ENCODE data around the gene CDK11A. TPM values are rescaled to one million over a fixed set of nuclear protein-coding genes. Genes with fewer than 3 reads are reported as not detected.

The CDK11A gene
- total and polyA plus RNA-seq, 2 of the 8 experiments (the other 6 are each of a cell fraction or from before 2014, with no cell fraction given) = 15.0 to 45.6 TPM

DNA sequence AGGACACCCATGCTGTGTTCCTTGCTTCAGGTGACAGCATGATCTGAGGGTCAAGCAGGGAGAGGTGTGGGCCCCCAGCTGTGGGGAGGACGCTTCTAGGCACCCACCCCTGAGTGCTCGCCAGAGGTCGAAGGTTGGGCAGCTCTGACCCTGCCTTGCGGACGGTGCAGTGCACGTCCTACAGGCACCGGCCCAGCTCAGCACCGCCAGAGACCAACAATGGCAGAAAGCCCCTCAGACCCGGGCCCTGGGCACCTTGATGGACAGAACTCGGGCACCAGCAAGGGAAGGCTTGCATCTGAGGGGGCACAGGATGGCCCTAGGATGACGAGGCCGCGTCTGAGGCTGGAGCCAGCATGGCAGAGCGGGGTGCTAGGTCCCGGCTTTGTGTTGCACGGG is 29.4 kb upstream of the CDK11A start (continued):
- TF ChIP-seq, protein P1, sequence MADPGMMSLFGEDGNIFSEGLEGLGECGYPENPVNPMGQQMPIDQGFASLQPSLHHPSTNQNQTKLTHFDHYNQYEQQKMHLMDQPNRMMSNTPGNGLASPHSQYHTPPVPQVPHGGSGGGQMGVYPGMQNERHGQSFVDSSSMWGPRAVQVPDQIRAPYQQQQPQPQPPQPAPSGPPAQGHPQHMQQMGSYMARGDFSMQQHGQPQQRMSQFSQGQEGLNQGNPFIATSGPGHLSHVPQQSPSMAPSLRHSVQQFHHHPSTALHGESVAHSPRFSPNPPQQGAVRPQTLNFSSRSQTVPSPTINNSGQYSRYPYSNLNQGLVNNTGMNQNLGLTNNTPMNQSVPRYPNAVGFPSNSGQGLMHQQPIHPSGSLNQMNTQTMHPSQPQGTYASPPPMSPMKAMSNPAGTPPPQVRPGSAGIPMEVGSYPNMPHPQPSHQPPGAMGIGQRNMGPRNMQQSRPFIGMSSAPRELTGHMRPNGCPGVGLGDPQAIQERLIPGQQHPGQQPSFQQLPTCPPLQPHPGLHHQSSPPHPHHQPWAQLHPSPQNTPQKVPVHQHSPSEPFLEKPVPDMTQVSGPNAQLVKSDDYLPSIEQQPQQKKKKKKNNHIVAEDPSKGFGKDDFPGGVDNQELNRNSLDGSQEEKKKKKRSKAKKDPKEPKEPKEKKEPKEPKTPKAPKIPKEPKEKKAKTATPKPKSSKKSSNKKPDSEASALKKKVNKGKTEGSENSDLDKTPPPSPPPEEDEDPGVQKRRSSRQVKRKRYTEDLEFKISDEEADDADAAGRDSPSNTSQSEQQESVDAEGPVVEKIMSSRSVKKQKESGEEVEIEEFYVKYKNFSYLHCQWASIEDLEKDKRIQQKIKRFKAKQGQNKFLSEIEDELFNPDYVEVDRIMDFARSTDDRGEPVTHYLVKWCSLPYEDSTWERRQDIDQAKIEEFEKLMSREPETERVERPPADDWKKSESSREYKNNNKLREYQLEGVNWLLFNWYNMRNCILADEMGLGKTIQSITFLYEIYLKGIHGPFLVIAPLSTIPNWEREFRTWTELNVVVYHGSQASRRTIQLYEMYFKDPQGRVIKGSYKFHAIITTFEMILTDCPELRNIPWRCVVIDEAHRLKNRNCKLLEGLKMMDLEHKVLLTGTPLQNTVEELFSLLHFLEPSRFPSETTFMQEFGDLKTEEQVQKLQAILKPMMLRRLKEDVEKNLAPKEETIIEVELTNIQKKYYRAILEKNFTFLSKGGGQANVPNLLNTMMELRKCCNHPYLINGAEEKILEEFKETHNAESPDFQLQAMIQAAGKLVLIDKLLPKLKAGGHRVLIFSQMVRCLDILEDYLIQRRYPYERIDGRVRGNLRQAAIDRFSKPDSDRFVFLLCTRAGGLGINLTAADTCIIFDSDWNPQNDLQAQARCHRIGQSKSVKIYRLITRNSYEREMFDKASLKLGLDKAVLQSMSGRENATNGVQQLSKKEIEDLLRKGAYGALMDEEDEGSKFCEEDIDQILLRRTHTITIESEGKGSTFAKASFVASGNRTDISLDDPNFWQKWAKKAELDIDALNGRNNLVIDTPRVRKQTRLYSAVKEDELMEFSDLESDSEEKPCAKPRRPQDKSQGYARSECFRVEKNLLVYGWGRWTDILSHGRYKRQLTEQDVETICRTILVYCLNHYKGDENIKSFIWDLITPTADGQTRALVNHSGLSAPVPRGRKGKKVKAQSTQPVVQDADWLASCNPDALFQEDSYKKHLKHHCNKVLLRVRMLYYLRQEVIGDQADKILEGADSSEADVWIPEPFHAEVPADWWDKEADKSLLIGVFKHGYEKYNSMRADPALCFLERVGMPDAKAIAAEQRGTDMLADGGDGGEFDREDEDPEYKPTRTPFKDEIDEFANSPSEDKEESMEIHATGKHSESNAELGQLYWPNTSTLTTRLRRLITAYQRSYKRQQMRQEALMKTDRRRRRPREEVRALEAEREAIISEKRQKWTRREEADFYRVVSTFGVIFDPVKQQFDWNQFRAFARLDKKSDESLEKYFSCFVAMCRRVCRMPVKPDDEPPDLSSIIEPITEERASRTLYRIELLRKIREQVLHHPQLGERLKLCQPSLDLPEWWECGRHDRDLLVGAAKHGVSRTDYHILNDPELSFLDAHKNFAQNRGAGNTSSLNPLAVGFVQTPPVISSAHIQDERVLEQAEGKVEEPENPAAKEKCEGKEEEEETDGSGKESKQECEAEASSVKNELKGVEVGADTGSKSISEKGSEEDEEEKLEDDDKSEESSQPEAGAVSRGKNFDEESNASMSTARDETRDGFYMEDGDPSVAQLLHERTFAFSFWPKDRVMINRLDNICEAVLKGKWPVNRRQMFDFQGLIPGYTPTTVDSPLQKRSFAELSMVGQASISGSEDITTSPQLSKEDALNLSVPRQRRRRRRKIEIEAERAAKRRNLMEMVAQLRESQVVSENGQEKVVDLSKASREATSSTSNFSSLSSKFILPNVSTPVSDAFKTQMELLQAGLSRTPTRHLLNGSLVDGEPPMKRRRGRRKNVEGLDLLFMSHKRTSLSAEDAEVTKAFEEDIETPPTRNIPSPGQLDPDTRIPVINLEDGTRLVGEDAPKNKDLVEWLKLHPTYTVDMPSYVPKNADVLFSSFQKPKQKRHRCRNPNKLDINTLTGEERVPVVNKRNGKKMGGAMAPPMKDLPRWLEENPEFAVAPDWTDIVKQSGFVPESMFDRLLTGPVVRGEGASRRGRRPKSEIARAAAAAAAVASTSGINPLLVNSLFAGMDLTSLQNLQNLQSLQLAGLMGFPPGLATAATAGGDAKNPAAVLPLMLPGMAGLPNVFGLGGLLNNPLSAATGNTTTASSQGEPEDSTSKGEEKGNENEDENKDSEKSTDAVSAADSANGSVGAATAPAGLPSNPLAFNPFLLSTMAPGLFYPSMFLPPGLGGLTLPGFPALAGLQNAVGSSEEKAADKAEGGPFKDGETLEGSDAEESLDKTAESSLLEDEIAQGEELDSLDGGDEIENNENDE (IDR thresholded peaks at IDR 0.05; ENCODE audit: insufficient replicate concordance, low read length) = no peak
- TF ChIP-seq KDM1A (IDR thresholded peaks at IDR 0.05; ENCODE audit: borderline replicate concordance, low read length) = no peak
- TF ChIP-seq E2F6 (IDR thresholded peaks at IDR 0.05) = no peak
- TF ChIP-seq SIN3A (conservative IDR thresholded peaks at IDR 0.05 in 1 of 2, IDR thresholded peaks at IDR 0.05 in 1 of 2; ENCODE audit: low read depth in 1 of 2, low read length in 2 of 2) = no peak
- TF ChIP-seq CBX8 (IDR thresholded peaks at IDR 0.05; ENCODE audit: borderline replicate concordance, low read depth, low read length) = no peak
- TF ChIP-seq RXRA (IDR thresholded peaks at IDR 0.05; ENCODE audit: insufficient read depth, low read depth, low read length) = no peak
- TF ChIP-seq EGR1 (IDR thresholded peaks at IDR 0.05; ENCODE audit: borderline replicate concordance, low read depth, low read length) = no peak
- TF ChIP-seq EP300 (IDR thresholded peaks at IDR 0.05; ENCODE audit: borderline replicate concordance in 1 of 2, low read depth in 2 of 2, low read length in 2 of 2) = no peak
- TF ChIP-seq SIRT6 (IDR thresholded peaks at IDR 0.05; ENCODE audit: low read length) = no peak
- no peak for TF ChIP-seq PHF8 (conservative IDR thresholded peaks at IDR 0.05; ENCODE audit: low read depth, low read length)
- no peak for TF ChIP-seq MAFK (IDR thresholded peaks at IDR 0.05; ENCODE audit: low read depth, low read length)
